Peyer's patch (tissue), 4 donors: ENCODE results near the gene ALOX5AP. TPM values are rescaled to one million over a fixed set of nuclear protein-coding genes. Genes with fewer than 3 reads are reported as not detected.

Source experiments
- DNase-seq, 3 donors: peaks; one replicate each; pipeline ENCODE4 v3.0.0-alpha.2; 2017 to 2019
- H3K27ac ChIP-seq, 4 donors: fragments of 200-600 bp; sonication (generic); one replicate each; pipeline ENCODE4 v1.5.1; 2016 to 2019
- H3K27me3 ChIP-seq, 2 donors: fragments of 200-600 bp; sonication (generic); one replicate each; pipeline ENCODE4 v1.5.1; 2019
- H3K36me3 ChIP-seq, 3 donors: fragments of 200-600 bp; sonication (generic); one replicate each; pipeline ENCODE4 v1.5.1; 2016 to 2019
- H3K4me1 ChIP-seq, 4 donors: fragments of 200-600 bp; sonication (generic); one replicate each; pipeline ENCODE4 v1.5.1; 2016 to 2019
- H3K4me3 ChIP-seq, 4 donors: fragments of 200-600 bp; sonication (generic); 1 replicate in 3 of 4; 2 replicates in 1 of 4; pipeline ENCODE4 v1.5.1; 2016 to 2019; ENCODE audit warnings: mild to moderate bottlenecking in 1 of 4
- H3K9me3 ChIP-seq, 4 donors: fragments of 200-600 bp; sonication (generic); one replicate each; pipeline ENCODE4 v1.5.1; 2016 to 2019; ENCODE audit warnings: mild to moderate bottlenecking in 1 of 4
- POLR2A ChIP-seq, 2 donors: fragments of 450-650 bp; IDR thresholded peaks; one replicate each; pipeline ENCODE4 v1.5.1; 2017; ENCODE audit warnings: antibody characterized with exemption in 2 of 2, mild to moderate bottlenecking in 2 of 2, moderate library complexity in 2 of 2
- total RNA-seq, 4 donors: library from RNA; depleted of rRNA; stranded (reverse); fragments of >200 nt; gene quantifications; one replicate each; pipeline ENCODE4 v1.1.0, GENCODE V29; 2016
- TF ChIP-seq, protein P1 (sequence below), 6 experiments: fragments of 450-650 bp in 4 of 6; fragments of 200-600 bp in 2 of 6; sonication (generic) in 1 of 6; IDR thresholded peaks; one replicate each; pipeline ENCODE4 v1.5.1; 2017 to 2019; ENCODE audit warnings: antibody characterized with exemption in 6 of 6, mild to moderate bottlenecking in 3 of 6, moderate library complexity in 1 of 6

The ALOX5AP gene
- total RNA-seq, 4 donors from 2014 or later = 7.6 to 19.8 (median 13.2) TPM

DNA sequence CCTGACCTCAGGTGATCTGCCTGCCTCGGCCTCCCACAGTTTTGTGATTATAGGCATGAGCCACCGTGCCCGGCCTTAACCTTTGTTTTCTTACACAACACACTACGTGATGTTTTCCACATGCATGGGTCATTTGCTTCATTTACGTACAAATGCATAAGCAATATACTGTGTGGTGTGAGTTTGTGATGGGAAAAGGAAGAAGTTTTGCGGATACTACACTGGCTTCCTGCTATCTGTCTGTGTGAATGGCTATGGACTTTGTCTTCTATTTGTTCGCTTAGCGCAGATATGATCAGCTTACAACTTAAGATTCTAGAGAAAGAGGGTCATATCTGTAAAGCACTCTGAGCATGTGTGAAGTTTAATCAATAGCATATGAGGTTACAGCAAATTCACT is 5.5 kb upstream of the ALOX5AP start:
- DNase-seq = no peak
- H3K9me3 ChIP-seq = no peaks in the 10 kb centered on the region
- TF ChIP-seq, protein P1, sequence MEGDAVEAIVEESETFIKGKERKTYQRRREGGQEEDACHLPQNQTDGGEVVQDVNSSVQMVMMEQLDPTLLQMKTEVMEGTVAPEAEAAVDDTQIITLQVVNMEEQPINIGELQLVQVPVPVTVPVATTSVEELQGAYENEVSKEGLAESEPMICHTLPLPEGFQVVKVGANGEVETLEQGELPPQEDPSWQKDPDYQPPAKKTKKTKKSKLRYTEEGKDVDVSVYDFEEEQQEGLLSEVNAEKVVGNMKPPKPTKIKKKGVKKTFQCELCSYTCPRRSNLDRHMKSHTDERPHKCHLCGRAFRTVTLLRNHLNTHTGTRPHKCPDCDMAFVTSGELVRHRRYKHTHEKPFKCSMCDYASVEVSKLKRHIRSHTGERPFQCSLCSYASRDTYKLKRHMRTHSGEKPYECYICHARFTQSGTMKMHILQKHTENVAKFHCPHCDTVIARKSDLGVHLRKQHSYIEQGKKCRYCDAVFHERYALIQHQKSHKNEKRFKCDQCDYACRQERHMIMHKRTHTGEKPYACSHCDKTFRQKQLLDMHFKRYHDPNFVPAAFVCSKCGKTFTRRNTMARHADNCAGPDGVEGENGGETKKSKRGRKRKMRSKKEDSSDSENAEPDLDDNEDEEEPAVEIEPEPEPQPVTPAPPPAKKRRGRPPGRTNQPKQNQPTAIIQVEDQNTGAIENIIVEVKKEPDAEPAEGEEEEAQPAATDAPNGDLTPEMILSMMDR (IDR thresholded peaks at IDR 0.05) = no peak
- TF ChIP-seq POLR2A (IDR thresholded peaks at IDR 0.05) = no peak
- H3K4me1 ChIP-seq = peaks cover 0 to 3% (median 0%) of the 10 kb centered on the region in 4 donors
- H3K36me3 ChIP-seq = no peaks in the 10 kb centered on the region
- no peak overlapping the region for H3K27ac ChIP-seq
- H3K27me3 ChIP-seq = no peaks in the 10 kb centered on the region
- H3K4me3 ChIP-seq = no peak overlapping the region

DNA sequence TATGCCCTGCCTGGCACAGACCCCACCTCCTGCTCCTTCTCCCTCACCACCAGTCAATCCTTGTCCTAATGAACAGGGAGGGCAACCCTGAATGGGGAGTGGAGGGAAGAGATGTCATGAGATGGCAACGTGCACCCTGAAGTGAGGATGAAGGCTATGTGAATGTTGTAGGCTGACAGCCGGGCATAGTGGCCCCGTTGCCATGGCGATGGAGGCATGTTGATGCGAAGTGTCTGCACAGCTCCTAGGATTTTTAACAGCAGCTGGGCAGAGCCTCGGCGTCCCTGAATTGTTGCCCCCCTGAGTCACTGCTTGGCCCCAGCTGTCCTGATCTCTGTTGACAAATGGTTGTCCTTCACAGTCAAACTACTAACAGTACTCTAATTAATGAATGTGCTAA is 4.8 kb upstream of the ALOX5AP start:
- DNase-seq = no peak
- Histone ChIP-seq H3K36me3 (no peaks in the 10 kb centered on the region), H3K4me3 (no peak overlapping the region), H3K4me1 (peaks cover 0 to 5% (median 0%) of the 10 kb centered on the region in 4 donors), H3K27ac (no peak overlapping the region), H3K9me3 (no peaks in the 10 kb centered on the region), H3K27me3 (no peaks in the 10 kb centered on the region)
- TF ChIP-seq, protein P1 (IDR thresholded peaks at IDR 0.05) = no peak
- TF ChIP-seq POLR2A (IDR thresholded peaks at IDR 0.05) = no peak

DNA sequence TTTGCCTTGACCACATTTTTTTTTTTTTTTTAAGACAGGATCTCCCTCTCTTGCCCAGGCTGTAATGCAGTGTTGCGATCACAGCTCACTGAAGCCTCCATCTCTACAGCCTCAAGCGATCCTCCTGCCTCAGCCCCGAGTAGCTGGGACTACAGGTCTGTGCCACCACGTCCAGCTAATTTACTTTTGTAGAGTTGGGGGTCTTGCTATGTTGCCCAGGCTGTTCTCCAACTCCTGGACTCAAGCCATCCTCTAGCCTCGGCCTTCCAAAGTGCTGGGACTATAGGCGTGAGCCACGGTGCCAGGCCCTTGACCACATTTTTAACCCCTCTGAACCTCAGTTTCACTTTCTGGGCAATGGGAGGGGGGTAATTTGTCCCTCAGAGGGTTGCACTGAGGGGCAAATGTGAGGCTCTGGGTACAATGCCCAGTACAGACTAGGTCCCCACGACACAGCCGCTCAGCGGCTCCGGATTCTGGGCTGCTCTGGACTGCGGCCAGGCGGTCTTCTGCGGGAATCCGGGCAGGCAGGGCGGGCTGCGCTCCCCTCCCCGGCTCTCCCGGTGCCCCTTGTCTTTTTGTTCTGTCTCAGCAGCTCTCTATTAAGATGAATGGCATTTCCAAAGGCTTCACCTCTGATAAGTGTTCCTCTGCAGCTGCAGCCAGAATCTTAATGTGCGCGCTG is 3.8 kb upstream of the ALOX5AP start:
- no peaks in the 10 kb centered on the region for H3K36me3 ChIP-seq
- DNase-seq = no peak
- peaks cover 0 to 5% (median 1%) of the 10 kb centered on the region in 4 donors for H3K4me1 ChIP-seq
- TF ChIP-seq, protein P1 (IDR thresholded peaks at IDR 0.05) = no peak
- TF ChIP-seq POLR2A (IDR thresholded peaks at IDR 0.05) = no peak
- no peak overlapping the region for H3K4me3 ChIP-seq
- H3K27ac ChIP-seq = no peak overlapping the region
- H3K27me3 ChIP-seq = no peaks in the 10 kb centered on the region
- no peaks in the 10 kb centered on the region for H3K9me3 ChIP-seq

DNA sequence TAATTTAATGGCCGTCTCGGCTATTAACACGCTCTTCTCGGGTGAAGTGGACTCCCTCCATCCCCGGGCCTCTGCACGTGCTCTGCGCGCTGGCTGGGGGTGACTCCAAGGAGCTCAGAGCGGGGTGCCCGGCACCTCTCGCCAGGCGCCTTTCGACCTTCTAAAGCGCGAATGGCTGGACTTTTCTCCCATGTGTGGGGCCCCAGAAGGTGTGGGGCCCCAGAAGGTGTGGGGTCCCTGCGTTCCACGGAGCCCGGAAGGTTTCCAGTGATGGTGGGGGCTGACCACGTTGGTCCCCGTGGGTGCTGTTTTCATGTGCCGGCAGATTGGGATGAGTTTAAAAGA is 3.3 kb upstream of the ALOX5AP start:
- H3K36me3 ChIP-seq = no peaks in the 10 kb centered on the region
- no peaks in the 10 kb centered on the region for H3K27me3 ChIP-seq
- DNase-seq = no peak
- TF ChIP-seq, protein P1 (IDR thresholded peaks at IDR 0.05) = no peak
- no peak overlapping the region for H3K27ac ChIP-seq
- H3K9me3 ChIP-seq = no peaks in the 10 kb centered on the region
- H3K4me1 ChIP-seq = peaks cover 0 to 5% (median 1%) of the 10 kb centered on the region in 4 donors
- H3K4me3 ChIP-seq = no peak overlapping the region

DNA sequence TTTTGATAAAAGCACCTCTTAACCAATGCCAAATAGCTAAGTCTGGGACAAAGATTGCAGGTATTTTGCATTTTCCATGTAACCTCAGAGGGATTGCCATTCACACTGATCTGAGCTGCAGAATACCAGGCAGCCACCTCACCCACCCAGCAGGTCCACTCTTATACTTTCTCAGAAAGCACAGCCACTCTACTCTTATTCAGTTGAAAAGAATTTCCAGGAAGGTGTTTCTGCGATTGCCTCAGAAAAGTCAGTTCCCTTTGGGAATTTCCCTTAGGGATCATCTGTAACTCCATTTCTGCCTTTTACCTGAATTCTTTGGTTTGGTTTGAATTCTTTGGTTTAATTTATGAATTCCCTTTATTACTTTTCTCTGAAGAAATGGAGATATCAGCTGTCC is 904 bp upstream of the ALOX5AP start:
- no peak for DNase-seq
- H3K27ac ChIP-seq = peak overlapping the region in 2 of 4 donors; percentile 20 to 75
- H3K36me3 ChIP-seq = no peaks in the 10 kb centered on the region
- H3K4me1 ChIP-seq = peaks cover 0 to 11% (median 5%) of the 10 kb centered on the region in 4 donors
- H3K9me3 ChIP-seq = no peaks in the 10 kb centered on the region
- no peak for TF ChIP-seq POLR2A (IDR thresholded peaks at IDR 0.05)
- TF ChIP-seq, protein P1 (IDR thresholded peaks at IDR 0.05) = no peak
- no peaks in the 10 kb centered on the region for H3K27me3 ChIP-seq
- no peak overlapping the region for H3K4me3 ChIP-seq

DNA sequence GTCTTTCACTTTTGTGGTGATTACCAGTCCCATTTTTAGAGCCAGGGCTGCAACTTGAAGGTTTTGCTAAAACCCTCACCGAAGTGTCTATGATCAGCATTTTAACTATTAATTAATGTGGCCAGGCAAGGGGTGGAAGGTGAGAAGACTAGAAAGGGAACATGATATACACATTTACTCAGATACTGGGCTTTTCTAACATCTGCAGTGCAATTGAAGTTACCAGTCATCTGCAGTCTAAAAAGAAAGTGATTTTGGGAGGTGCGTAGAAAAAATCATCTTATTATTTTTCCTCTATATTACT is 481 bp downstream of the ALOX5AP start:
- Histone ChIP-seq H3K4me3 (peak overlapping the region; percentile 14 to 32 (median 26)), H3K9me3 (no peaks in the 10 kb centered on the region), H3K4me1 (peaks cover 0 to 11% (median 5%) of the 10 kb centered on the region in 4 donors), H3K27me3 (no peaks in the 10 kb centered on the region), H3K27ac (peak overlapping the region; percentile 18 to 75 (median 54)), H3K36me3 (no peaks in the 10 kb centered on the region)
- TF ChIP-seq, protein P1 (IDR thresholded peaks at IDR 0.05) = no peak
- TF ChIP-seq POLR2A (IDR thresholded peaks at IDR 0.05) = no peak
- DNase-seq = no peak
